SK-N-MC (cell line): ENCODE results near the gene CELA1.
"Not testable (repeated sequence)": the region's sequence is repeated elsewhere in the genome, so short reads cannot be mapped to it uniquely, and the experiment has no call there.

Source experiments
- DNase-seq: peaks from one replicate; pipeline ENCODE4 v3.0.0-alpha.2; 2011; ENCODE audit warnings: low read depth, low spot score
- H3K27ac ChIP-seq: fragments of 200-600 bp; sonication (generic); 2 replicates; pipeline ENCODE4 v1.5.1; 2016; ENCODE audit warnings: mixed run types
- H3K36me3 ChIP-seq: fragments of 200-600 bp; sonication (generic); 2 replicates; pipeline ENCODE4 v1.6.1; 2017; ENCODE audit warnings: antibody characterized with exemption, low read length, mixed read lengths; ENCODE audit not compliant: insufficient read depth
- H3K4me3 ChIP-seq: fragments of 200-600 bp; sonication (generic); 2 replicates; pipeline ENCODE4 v1.5.1; 2016
- H3K9ac ChIP-seq: fragments of 200-600 bp; sonication (generic); 2 replicates; pipeline ENCODE4 v1.8.0; 2017; ENCODE audit warnings: mixed run types, mixed read lengths; ENCODE audit not compliant: insufficient read length
- H3K9me3 ChIP-seq: fragments of 200-600 bp; sonication (generic); 2 replicates; pipeline ENCODE4 v1.6.1; 2017; ENCODE audit warnings: low read depth, mild to moderate bottlenecking, antibody characterized with exemption, low read length, moderate library complexity, mixed read lengths
- EZH2 ChIP-seq: fragments of 200-600 bp; sonication (generic); IDR thresholded peaks from one replicate; pipeline ENCODE4 v1.6.1; 2017; ENCODE audit warnings: antibody characterized with exemption
- FOXP2 ChIP-seq: optimal IDR thresholded peaks from 2 replicates; pipeline ENCODE3; 2011; ENCODE audit warnings: mild to moderate bottlenecking, moderate library complexity; ENCODE audit not compliant: insufficient read depth; ENCODE audit errors: extremely low read length, control extremely low read depth
- POLR2AphosphoS5 ChIP-seq: IDR thresholded peaks from 2 replicates; pipeline ENCODE4 v1.6.1; 2012; ENCODE audit warnings: mild to moderate bottlenecking, low read depth, low read length, borderline replicate concordance

Gene CELA1

GRCh38 chr12:51318846-51319599 lies 27.5 kb downstream of the CELA1 start:
- TF ChIP-seq FOXP2 = no peak
- no peak for TF ChIP-seq EZH2
- no peak for TF ChIP-seq POLR2AphosphoS5
- H3K9ac ChIP-seq = no peak overlapping the region
- H3K36me3 ChIP-seq = no peaks in the 10 kb centered on the region
- H3K27ac ChIP-seq = peak overlapping the region; percentile 79
- DNase-seq = no peak
- no peaks in the 10 kb centered on the region for H3K9me3 ChIP-seq
- no peak overlapping the region for H3K4me3 ChIP-seq

- H3K9me3 ChIP-seq, H3K27ac ChIP-seq, H3K9ac ChIP-seq, DNase-seq, H3K36me3 ChIP-seq, H3K4me3 ChIP-seq: not testable (repeated sequence)
Measured at GRCh38 chr12:51318057-51318806, 28.2 kb downstream of the CELA1 start.

GRCh38 chr12:51311389-51311788 lies 35.1 kb downstream of the CELA1 start:
- H3K36me3 ChIP-seq = no peaks in the 10 kb centered on the region
- DNase-seq = no peak
- TF ChIP-seq POLR2AphosphoS5 = no peak
- TF ChIP-seq EZH2 = no peak
- TF ChIP-seq FOXP2 = no peak
- no peaks in the 10 kb centered on the region for H3K9me3 ChIP-seq
- no peak overlapping the region for H3K27ac ChIP-seq
- H3K9ac ChIP-seq = no peak overlapping the region
- H3K4me3 ChIP-seq = no peak overlapping the region

- no peak for DNase-seq
- H3K4me3 ChIP-seq = no peak overlapping the region
- H3K27ac ChIP-seq = no peak overlapping the region
- no peaks in the 10 kb centered on the region for H3K36me3 ChIP-seq
- TF ChIP-seq FOXP2 = no peak
- TF ChIP-seq EZH2 = no peak
- TF ChIP-seq POLR2AphosphoS5 = no peak
- H3K9ac ChIP-seq = no peak overlapping the region
- no peaks in the 10 kb centered on the region for H3K9me3 ChIP-seq
Measured at GRCh38 chr12:51307655-51308593, 38.6 kb downstream of the CELA1 start.

GRCh38 chr12:51306507-51306906 lies 40.0 kb downstream of the CELA1 start:
- H3K27ac ChIP-seq = no peak overlapping the region
- no peak for TF ChIP-seq FOXP2
- TF ChIP-seq EZH2 = no peak
- no peak for TF ChIP-seq POLR2AphosphoS5
- H3K9me3 ChIP-seq = no peaks in the 10 kb centered on the region
- DNase-seq = no peak
- no peaks in the 10 kb centered on the region for H3K36me3 ChIP-seq
- H3K9ac ChIP-seq = no peak overlapping the region
- H3K4me3 ChIP-seq = no peak overlapping the region

- not testable (repeated sequence) for H3K9ac ChIP-seq, DNase-seq, H3K4me3 ChIP-seq, H3K27ac ChIP-seq, H3K36me3 ChIP-seq, H3K9me3 ChIP-seq
Measured at GRCh38 chr12:51300768-51301167, 45.7 kb downstream of the CELA1 start.

GRCh38 chr12:51295651-51296050 lies 50.8 kb downstream of the CELA1 start:
- no peaks in the 10 kb centered on the region for H3K36me3 ChIP-seq
- H3K9me3 ChIP-seq = no peaks in the 10 kb centered on the region
- no peak for DNase-seq
- no peak overlapping the region for H3K27ac ChIP-seq
- TF ChIP-seq EZH2 (no peak), FOXP2 (no peak), POLR2AphosphoS5 (no peak)
- H3K9ac ChIP-seq = no peak overlapping the region
- no peak overlapping the region for H3K4me3 ChIP-seq

GRCh38 chr12:51294097-51294496 lies 52.4 kb downstream of the CELA1 start:
- H3K4me3 ChIP-seq, H3K36me3 ChIP-seq, H3K9ac ChIP-seq, DNase-seq, H3K27ac ChIP-seq, H3K9me3 ChIP-seq: not testable (repeated sequence)
